AG09319 (cell line): Measurements from ENCODE around the gene THEM5.

Experiments
- DNase-seq: peaks from one replicate; pipeline ENCODE4 v3.0.0-alpha.2; 2010; ENCODE audit warnings: low read depth; ENCODE audit errors: extremely low read depth
- CTCF ChIP-seq: IDR thresholded peaks from 2 replicates; pipeline ENCODE4 v1.5.1; 2011; ENCODE audit warnings: low read depth, mild to moderate bottlenecking, inconsistent platforms, low read length, moderate library complexity

The THEM5 gene

GRCh38 chr1:151815716-151816327 is 37.7 kb downstream of the THEM5 start:
- no peak for TF ChIP-seq CTCF
- no peak for DNase-seq

- no peak for DNase-seq
- TF ChIP-seq CTCF: no peak
Measured at GRCh38 chr1:151814971-151815545, 38.5 kb downstream of the THEM5 start.

DNA sequence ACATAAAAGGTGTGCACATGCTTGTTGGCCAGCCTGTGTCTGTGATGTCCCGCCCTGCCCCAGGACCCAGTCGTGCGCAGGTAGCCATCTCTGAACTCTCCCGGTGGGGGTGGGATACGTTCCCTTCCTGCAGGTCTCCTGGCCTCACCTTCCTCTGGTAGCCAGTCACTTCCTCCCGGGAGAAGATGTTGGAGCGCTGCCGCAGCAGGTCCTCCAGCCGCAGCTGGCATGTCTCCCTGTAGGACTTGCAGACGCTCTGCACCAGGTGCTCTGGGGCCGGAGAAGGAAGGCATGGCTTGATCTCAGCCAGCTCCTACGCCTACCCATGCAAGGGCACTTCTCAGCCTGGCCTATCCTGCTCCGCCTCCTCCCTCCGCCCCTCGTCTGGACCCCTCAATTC is 39.1 kb downstream of the THEM5 start:
- no peak for TF ChIP-seq CTCF
- DNase-seq: no peak

DNA sequence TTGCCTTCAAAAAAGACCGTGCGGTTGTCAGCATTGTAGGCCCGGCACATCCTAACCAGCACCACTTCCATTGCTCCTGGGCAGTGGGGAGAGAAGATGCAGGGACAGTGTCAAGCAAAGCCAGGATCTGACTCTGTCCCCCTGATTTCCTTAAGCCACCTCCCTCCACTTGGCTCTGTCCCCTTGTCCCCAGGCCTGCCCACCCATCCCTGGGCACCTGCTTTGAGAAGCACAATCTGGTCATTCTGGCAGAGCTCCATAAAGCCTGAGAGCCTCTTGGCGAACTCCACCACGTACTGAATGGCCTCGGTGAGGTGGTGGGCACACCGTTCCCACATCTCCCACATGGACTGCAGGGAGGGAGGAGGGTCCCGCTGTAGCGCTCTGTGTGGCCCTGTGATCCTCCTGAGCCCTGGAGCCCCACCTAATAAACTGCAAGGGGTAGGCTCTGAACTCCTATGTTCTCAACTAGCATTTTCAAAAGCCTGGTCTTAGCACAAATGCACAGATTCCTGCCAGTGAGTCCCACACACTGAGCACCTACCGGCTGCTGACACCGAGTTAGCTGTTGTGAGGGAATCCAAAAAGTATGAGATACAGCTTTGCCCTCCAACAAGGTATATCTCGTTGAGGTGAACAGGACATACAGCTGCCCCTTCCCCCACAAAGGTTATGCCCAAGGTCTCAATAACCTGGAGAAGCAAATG is 40.1 kb downstream of the THEM5 start:
- TF ChIP-seq CTCF: no peak
- no peak for DNase-seq

DNA sequence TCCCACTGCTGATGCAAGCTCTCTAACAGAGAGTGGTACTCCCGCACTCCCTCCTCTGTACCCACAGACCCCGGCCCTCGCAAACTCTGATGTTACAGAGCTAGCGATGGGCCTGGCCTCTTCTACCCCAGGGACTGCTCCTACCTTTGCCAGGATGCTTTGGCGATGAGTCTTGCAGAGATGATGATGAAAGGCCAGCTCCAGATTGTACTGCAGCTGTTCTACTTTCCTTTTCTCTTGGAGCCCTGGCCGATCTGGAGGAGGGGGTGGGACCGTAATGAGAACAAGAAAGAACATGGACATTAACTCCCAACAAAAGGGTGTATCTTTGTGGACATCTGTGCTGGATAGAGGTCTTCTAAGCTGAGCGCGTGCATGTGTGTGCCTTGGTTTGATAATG is 42.3 kb downstream of the THEM5 start:
- TF ChIP-seq CTCF: no peak
- DNase-seq: no peak

DNA sequence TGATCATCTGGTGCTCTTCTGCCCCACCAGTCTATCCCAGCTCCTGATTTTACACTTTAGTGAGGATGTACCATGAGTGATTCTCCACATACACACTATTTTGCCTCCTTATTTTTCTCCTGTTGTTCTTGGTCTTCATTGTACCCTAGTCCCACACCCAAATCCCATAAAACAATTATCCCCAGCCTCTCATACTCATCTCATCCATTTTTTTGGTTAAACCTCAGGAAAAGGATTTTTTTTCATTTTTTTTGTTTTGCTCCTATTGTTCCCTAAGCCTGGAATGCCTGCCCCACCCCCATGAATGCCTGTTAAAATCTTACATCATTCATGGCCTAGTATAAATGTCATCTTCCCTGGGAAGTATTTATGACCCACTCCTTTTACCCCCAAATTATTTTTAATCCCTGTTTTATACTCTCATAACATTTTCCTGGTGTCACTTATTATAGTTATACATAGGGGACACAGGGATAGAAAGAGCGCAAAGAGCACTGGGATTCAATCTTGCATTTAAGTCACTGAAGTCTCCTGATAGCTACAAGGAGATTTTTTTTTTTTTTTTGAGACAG is 43.4 kb downstream of the THEM5 start:
- no peak for TF ChIP-seq CTCF
- DNase-seq: no peak
